HepG2 (cell line): ENCODE measurements around the gene CMIP. TPM values are rescaled to one million over a fixed set of nuclear protein-coding genes. Genes with fewer than 3 reads are reported as not detected.
A peak's percentile ranks its signal among the peaks of the same experiment; 100 is the strongest.

ENCODE experiments used
- HDAC6 ChIP-seq: fragments of 200-600 bp; sonication (generic); IDR thresholded peaks from 2 replicates; pipeline ENCODE4 v1.7.0; 2017; ENCODE audit warnings: mild to moderate bottlenecking, antibody characterized with exemption, low read length, low read depth
- HNF4G ChIP-seq, 2 experiments: sonication (generic) in 1 of 2; formaldehyde crosslinking in 1 of 2; IDR thresholded peaks; 2 replicates each; pipeline versions ENCODE4 v1.4.0 to v1.6.1; 2011 to 2020; ENCODE audit warnings: borderline replicate concordance in 2 of 2, low read depth in 2 of 2, mild to moderate bottlenecking in 2 of 2, low read length in 1 of 2, missing genetic modification reagents in 1 of 2, moderate library complexity in 1 of 2
- JUN ChIP-seq: sonication (generic); formaldehyde crosslinking; IDR thresholded peaks from 2 replicates; pipeline ENCODE4 v1.4.0; 2020; ENCODE audit warnings: mild to moderate bottlenecking, missing genetic modification reagents
- MLX ChIP-seq: IDR thresholded peaks from 2 replicates; pipeline ENCODE4 v1.6.1; 2016
- PATZ1 ChIP-seq: sonication (generic); formaldehyde crosslinking; IDR thresholded peaks from 2 replicates; pipeline ENCODE4 v1.4.0; 2020; ENCODE audit warnings: missing genetic modification reagents
- RFX5 ChIP-seq: IDR thresholded peaks from 2 replicates; pipeline ENCODE4 v1.6.1; 2011; ENCODE audit warnings: low read depth, low read length, improper control_type of control experiment
- SSRP1 ChIP-seq: IDR thresholded peaks from 2 replicates; pipeline ENCODE4 v1.6.1; 2016; ENCODE audit warnings: control low read depth
- ZFX ChIP-seq: sonication (generic); formaldehyde crosslinking; IDR thresholded peaks from 2 replicates; pipeline ENCODE4 v1.4.0; 2020; ENCODE audit warnings: mild to moderate bottlenecking, low read depth, missing genetic modification reagents, moderate library complexity
- ZHX1 ChIP-seq: sonication (generic); formaldehyde crosslinking; IDR thresholded peaks from 2 replicates; pipeline ENCODE4 v1.8.1; 2022; ENCODE audit warnings: low read depth, mild to moderate bottlenecking, missing genetic modification reagents
- ZNF142 ChIP-seq: sonication (generic); formaldehyde crosslinking; IDR thresholded peaks from 2 replicates; pipeline ENCODE4 v1.4.0; 2020; ENCODE audit warnings: missing genetic modification reagents
- ZNF230 ChIP-seq: sonication (generic); formaldehyde crosslinking; IDR thresholded peaks from 2 replicates; pipeline ENCODE4 v1.4.0; 2020; ENCODE audit warnings: mild to moderate bottlenecking, missing genetic modification reagents
- ZNF331 ChIP-seq: sonication (generic); formaldehyde crosslinking; IDR thresholded peaks from 2 replicates; pipeline ENCODE4 v1.4.0; 2020; ENCODE audit warnings: missing genetic modification reagents
- ZNF446 ChIP-seq: sonication (generic); formaldehyde crosslinking; IDR thresholded peaks from 2 replicates; pipeline ENCODE4 v1.5.0; 2020; ENCODE audit warnings: mild to moderate bottlenecking, missing genetic modification reagents
- ZNF558 ChIP-seq: sonication (generic); formaldehyde crosslinking; IDR thresholded peaks from 2 replicates; pipeline ENCODE4 v1.9.0; 2022; ENCODE audit warnings: mild to moderate bottlenecking, missing genetic modification reagents, borderline replicate concordance
- ZNF576 ChIP-seq: sonication (generic); formaldehyde crosslinking; IDR thresholded peaks from 2 replicates; pipeline ENCODE4 v1.4.0; 2020; ENCODE audit warnings: mild to moderate bottlenecking, missing genetic modification reagents
- polyA plus RNA-seq, 8 experiments: library from polyadenylated mRNA; depleted of rRNA in 3 of 8; stranded (reverse) in 7 of 8; unstranded in 1 of 8; fragments of >200 nt; fragmentation: Illumina TruSeq in 4 of 8; extraction: Trizol in 4 of 8; gene quantifications; 2 replicates each; pipeline versions ENCODE4 v1.2.1 to v1.2.3, GENCODE V29; 2011 to 2016; ENCODE audit warnings: low read depth in 4 of 8, missing spikeins in 1 of 8, mixed read lengths in 1 of 8; ENCODE audit not compliant: insufficient read depth in 1 of 8
- total RNA-seq, 5 experiments: library from RNA; depleted of rRNA; stranded (reverse); fragments of >200 nt; fragmentation: Illumina TruSeq; extraction: Trizol; gene quantifications; 2 replicates each; pipeline ENCODE4 v1.2.3, GENCODE V29; 2016; ENCODE audit warnings: low read depth in 1 of 5

The CMIP gene
- total and polyA plus RNA-seq, 2 of the 13 experiments (the other 11 are each of a cell fraction or from before 2014, with no cell fraction given) = 10.9 to 18.1 TPM

- TF ChIP-seq ZHX1 (CRISPR knock-in tag) (peak; percentile 66; the same call in 1 of the 2 replicates), JUN (CRISPR knock-in tag) (peak; percentile 3; the same call in 1 of the 2 replicates), SSRP1 (0 out of 2 replicates have a peak, but pooled peaks have one; percentile 71), MLX (CRISPR knock-in tag) (no peak), ZNF558 (CRISPR knock-in tag) (0 out of 2 replicates have a peak, but pooled peaks have one; percentile 24), ZNF230 (no peak), ZNF331 (CRISPR knock-in tag) (peak; percentile 52; the same call in 1 of the 2 replicates), PATZ1 (CRISPR knock-in tag) (peak; percentile 50), ZNF576 (CRISPR knock-in tag) (no peak), HNF4G (IDR thresholded peaks at IDR 0.05; ENCODE audit: borderline replicate concordance, low read depth, low read length) (peak; percentile 64; the same call in 1 of the 2 replicates), HNF4G (CRISPR knock-in tag; IDR thresholded peaks at IDR 0.05; ENCODE audit: borderline replicate concordance, low read depth) (no peak), HDAC6 (no peak), ZFX (CRISPR knock-in tag) (no peak), RFX5 (no peak), ZNF142 (CRISPR knock-in tag) (0 out of 2 replicates have a peak, but pooled peaks have one; percentile 40), ZNF446 (CRISPR knock-in tag) (0 out of 2 replicates have a peak, but pooled peaks have one; percentile 7)
Measured at GRCh38 chr16:81431554-81432353, 12.9 kb upstream of the CMIP start (continued).
